ENCODE results near the gene TCL1A.

The TCL1A gene

DNA sequence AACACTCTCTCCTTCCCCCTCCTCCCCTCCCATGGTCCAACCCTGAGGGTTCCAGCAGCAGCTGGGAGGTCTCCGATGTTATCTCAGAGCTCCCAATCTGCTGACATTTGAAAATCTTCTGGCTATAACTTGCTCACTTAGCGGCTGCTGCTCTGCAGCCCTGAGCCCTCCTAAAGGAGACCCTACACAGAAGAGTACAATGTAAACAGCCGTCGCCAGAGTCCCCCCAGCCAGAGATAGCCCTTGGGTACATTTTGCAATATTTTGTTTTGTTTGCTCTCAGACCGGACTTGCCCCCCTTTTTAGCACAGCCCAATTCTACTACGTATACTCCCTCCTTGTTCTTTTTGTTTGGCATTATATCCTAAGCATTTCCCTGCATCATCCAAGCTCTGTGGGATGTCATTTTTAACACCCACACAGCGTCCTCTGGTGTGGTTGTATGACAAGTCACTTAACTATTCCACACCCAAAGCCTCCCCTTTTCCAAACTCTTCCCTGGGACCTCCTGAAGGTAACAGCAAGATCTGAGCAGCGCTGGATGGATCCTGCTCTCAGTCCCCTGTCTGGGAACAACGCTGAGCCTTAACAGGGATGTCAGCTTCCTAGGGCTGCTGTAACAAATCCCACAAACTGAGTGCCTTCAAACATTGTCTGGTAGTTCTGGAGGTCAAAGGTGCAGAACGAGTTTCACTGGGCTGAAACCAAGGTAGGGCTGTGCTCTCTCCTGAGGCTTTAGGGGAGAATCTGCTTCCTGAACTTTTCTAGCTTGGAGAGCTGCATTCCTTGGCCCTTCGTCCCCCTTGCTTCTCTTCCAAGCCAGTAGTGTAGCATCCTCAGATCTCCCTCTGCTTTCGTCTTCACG, 53.0 kb downstream of the TCL1A start:
- intact Hi-C loops (cut with DNase I), result no loop called here

DNA sequence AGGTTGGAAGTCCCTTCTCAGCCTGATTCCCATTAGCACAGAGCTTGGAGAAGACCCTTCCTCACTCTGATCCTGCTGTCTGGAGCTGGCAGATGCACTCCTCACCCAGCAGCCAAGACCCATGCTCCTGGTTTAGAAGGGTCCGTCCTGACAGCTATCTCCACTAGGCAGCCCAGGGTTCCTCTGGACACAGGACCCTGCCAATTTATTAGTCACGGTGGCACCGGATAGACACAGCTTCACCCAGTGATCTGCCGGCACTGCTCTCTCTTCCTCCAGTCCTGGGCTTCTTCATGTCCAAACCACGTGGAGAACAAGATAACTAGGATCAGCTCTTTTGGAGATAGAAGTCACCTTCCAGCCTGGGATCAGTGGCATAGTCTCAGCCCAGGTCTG, 53.9 kb downstream of the TCL1A start:
- no peak for DNase-seq
- intact Hi-C loops (cut with DNase I), result no loop called here

More for the DNA sequence above, 53.0 kb downstream of the TCL1A start:
- no peak for DNase-seq
